Measurements from ENCODE around the gene VRK1.
A peak's percentile ranks its signal among the peaks of the same experiment; 100 is the strongest.

The VRK1 gene, protein sequence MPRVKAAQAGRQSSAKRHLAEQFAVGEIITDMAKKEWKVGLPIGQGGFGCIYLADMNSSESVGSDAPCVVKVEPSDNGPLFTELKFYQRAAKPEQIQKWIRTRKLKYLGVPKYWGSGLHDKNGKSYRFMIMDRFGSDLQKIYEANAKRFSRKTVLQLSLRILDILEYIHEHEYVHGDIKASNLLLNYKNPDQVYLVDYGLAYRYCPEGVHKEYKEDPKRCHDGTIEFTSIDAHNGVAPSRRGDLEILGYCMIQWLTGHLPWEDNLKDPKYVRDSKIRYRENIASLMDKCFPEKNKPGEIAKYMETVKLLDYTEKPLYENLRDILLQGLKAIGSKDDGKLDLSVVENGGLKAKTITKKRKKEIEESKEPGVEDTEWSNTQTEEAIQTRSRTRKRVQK

DNA sequence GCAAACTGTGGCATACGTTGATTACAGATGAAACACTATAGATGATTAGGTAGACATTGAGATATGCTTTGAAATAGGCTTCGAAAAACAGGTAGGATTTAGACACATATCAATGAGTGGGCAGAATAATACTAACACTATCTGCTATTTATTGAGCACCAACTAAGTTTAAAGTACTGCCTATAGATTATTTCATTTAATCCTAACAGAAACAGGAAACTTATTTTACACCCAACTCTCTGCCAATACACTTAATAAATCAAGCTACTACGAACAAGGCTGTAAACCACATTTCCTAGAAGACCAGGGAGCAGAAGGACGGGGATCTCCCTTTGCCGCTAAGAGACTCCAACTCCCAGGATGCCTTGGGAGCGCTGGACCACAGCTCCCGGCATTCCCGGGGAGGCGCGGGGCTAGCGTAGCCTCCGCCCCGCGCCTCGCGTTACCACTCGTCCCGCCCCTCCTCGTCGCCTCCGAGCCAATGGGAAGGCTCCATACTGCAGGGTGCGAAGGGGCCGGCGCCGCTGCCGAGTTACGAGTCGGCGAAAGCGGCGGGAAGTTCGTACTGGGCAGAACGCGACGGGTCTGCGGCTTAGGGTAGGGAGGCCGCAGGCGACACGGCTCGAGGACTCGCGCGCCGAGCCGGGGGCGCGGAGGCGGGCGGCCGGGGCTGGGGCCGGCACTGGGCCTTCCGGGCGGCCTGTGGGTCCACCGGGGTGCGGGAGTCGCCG is at the start of gene VRK1:
VRK1 (plus strand) TSS at position 532 of the 731 bp plus-strand sequence. CDS start 36,090 bp downstream, outside the sequence.
- peak; percentile 88 for DNase-seq
- Histone ChIP-seq H3K27me3 (replicated peaks; ENCODE audit: insufficient read depth, low read length) (no peaks in the 10 kb centered on the region), H2AFZ (ENCODE audit: low read length) (peak within 1 kb of the TSS; percentile 69), H3K9me3 (replicated peaks; ENCODE audit: insufficient read depth, low read length) (no peaks in the 10 kb centered on the region), H4K20me1 (ENCODE audit: insufficient read depth, low read length) (no peaks in the 10 kb centered on the region; the same call in 1 of the 2 replicates), H3K4me2 (ENCODE audit: low read depth, low read length) (peak within 1 kb of the TSS; percentile 74), H3K36me3 (replicated peaks; ENCODE audit: insufficient read depth, low read length) (no peaks in the 10 kb centered on the region), H3K9me2 (replicated peaks; ENCODE audit: insufficient read depth, low read length) (no peaks in the 10 kb centered on the region), H3K79me2 (ENCODE audit: low read length) (peaks cover 44% of the 10 kb centered on the region), H3K4me3 (ENCODE audit: low read length) (peak within 1 kb of the TSS; percentile 76), H3K9ac (ENCODE audit: low read length) (peak within 1 kb of the TSS; percentile 77), H3K4me1 (ENCODE audit: low read length) (no peaks in the 10 kb centered on the region), H3K27ac (ENCODE audit: low read length) (peak within 1 kb of the TSS; percentile 68; the same call in 1 of the 2 replicates), H3F3A (ENCODE audit: insufficient read depth, low read length) (no peaks in the 10 kb centered on the region)
- TF ChIP-seq, protein P1, sequence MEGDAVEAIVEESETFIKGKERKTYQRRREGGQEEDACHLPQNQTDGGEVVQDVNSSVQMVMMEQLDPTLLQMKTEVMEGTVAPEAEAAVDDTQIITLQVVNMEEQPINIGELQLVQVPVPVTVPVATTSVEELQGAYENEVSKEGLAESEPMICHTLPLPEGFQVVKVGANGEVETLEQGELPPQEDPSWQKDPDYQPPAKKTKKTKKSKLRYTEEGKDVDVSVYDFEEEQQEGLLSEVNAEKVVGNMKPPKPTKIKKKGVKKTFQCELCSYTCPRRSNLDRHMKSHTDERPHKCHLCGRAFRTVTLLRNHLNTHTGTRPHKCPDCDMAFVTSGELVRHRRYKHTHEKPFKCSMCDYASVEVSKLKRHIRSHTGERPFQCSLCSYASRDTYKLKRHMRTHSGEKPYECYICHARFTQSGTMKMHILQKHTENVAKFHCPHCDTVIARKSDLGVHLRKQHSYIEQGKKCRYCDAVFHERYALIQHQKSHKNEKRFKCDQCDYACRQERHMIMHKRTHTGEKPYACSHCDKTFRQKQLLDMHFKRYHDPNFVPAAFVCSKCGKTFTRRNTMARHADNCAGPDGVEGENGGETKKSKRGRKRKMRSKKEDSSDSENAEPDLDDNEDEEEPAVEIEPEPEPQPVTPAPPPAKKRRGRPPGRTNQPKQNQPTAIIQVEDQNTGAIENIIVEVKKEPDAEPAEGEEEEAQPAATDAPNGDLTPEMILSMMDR (IDR thresholded peaks at IDR 0.05; ENCODE audit: low read length), result no peak
- TF ChIP-seq EZH2 (optimal IDR thresholded peaks at IDR 0.05; ENCODE audit: low read depth, low read length) (no peak), EZH2phosphoT487 (IDR thresholded peaks at IDR 0.05; ENCODE audit: low read length) (no peak)

DNA sequence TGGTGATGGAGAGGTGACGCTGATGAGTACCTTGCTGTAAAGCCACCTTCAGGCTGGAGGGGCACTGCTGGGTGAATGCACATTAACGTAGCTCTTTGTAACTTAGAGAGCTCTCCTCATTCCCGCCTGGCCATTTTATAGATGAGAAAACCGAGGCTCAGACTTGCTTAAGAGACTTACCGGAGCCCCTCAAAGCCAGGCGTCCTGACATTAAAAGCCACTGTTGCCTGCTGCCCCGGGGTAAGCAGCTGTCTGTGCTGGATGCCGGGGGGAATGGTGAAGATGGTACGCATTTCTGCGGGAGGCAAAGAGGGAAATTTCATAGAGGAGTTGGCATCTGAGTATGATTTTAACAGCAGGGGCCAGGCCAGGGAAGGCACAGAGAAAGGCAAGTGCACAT is 49.6 kb upstream of the VRK1 start:
- Histone ChIP-seq H3K9me3 (replicated peaks; ENCODE audit: insufficient read depth, low read length) (no peaks in the 10 kb centered on the region), H3K27ac (ENCODE audit: low read length) (no peak overlapping the region), H3K27me3 (replicated peaks; ENCODE audit: insufficient read depth, low read length) (no peaks in the 10 kb centered on the region), H4K20me1 (ENCODE audit: insufficient read depth, low read length) (no peaks in the 10 kb centered on the region), H3K4me3 (ENCODE audit: low read length) (no peak overlapping the region), H2AFZ (ENCODE audit: low read length) (no peak overlapping the region), H3K9me2 (replicated peaks; ENCODE audit: insufficient read depth, low read length) (no peaks in the 10 kb centered on the region), H3F3A (ENCODE audit: insufficient read depth, low read length) (no peaks in the 10 kb centered on the region), H3K4me2 (ENCODE audit: low read depth, low read length) (no peak overlapping the region), H3K79me2 (ENCODE audit: low read length) (no peaks in the 10 kb centered on the region), H3K4me1 (ENCODE audit: low read length) (no peaks in the 10 kb centered on the region), H3K9ac (ENCODE audit: low read length) (no peak overlapping the region), H3K36me3 (replicated peaks; ENCODE audit: insufficient read depth, low read length) (no peaks in the 10 kb centered on the region)
- no peak for TF ChIP-seq EZH2phosphoT487 (IDR thresholded peaks at IDR 0.05; ENCODE audit: low read length)
- TF ChIP-seq EZH2 (optimal IDR thresholded peaks at IDR 0.05; ENCODE audit: low read depth, low read length), result no peak
- TF ChIP-seq, protein P1 (IDR thresholded peaks at IDR 0.05; ENCODE audit: low read length), result no peak
- no peak for DNase-seq

DNA sequence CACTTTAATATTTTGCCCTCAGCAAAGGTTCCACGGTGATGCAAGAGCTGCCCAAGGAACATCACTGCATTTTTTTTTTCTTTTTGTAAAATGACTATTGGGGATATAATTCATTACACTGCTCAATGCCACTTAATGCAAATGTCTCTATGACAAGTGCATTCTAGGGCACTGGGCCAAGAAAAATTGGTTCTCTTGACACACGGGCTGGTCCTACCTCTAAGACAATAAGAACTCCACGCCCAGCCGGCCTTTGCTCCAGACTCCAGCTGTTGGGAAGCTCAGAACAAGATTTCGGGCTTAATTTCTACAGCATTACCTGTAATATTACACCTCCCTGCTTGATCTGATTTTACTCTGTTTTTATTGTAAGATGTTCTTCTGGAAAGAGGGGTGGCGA is 48.8 kb upstream of the VRK1 start:
- Histone ChIP-seq H3K79me2 (ENCODE audit: low read length) (no peaks in the 10 kb centered on the region), H3K36me3 (replicated peaks; ENCODE audit: insufficient read depth, low read length) (no peaks in the 10 kb centered on the region), H2AFZ (ENCODE audit: low read length) (no peak overlapping the region), H3K9ac (ENCODE audit: low read length) (no peak overlapping the region), H3F3A (ENCODE audit: insufficient read depth, low read length) (no peaks in the 10 kb centered on the region), H3K9me2 (replicated peaks; ENCODE audit: insufficient read depth, low read length) (no peaks in the 10 kb centered on the region), H4K20me1 (ENCODE audit: insufficient read depth, low read length) (no peaks in the 10 kb centered on the region), H3K4me1 (ENCODE audit: low read length) (no peaks in the 10 kb centered on the region), H3K9me3 (replicated peaks; ENCODE audit: insufficient read depth, low read length) (no peaks in the 10 kb centered on the region), H3K4me2 (ENCODE audit: low read depth, low read length) (no peak overlapping the region), H3K27ac (ENCODE audit: low read length) (no peak overlapping the region), H3K4me3 (ENCODE audit: low read length) (no peak overlapping the region), H3K27me3 (replicated peaks; ENCODE audit: insufficient read depth, low read length) (no peaks in the 10 kb centered on the region)
- no peak for DNase-seq
- TF ChIP-seq, protein P1 (IDR thresholded peaks at IDR 0.05; ENCODE audit: low read length), result no peak
- TF ChIP-seq EZH2 (optimal IDR thresholded peaks at IDR 0.05; ENCODE audit: low read depth, low read length) (no peak), EZH2phosphoT487 (IDR thresholded peaks at IDR 0.05; ENCODE audit: low read length) (no peak)
